Measurements from ENCODE around the gene PRR30.

PRR30 gene

GRCh38 chr2:27152796-27153464 is 13.7 kb upstream of the PRR30 start:
- no peak for DNase-seq

- DNase-seq, result no peak
Observed at GRCh38 chr2:27152102-27152795, 13.0 kb upstream of the PRR30 start.

GRCh38 chr2:27150639-27151230 is 11.5 kb upstream of the PRR30 start:
- no peak for DNase-seq

GRCh38 chr2:27149570-27150405 is 10.6 kb upstream of the PRR30 start:
- DNase-seq, result no peak

- no peak for DNase-seq
Observed at GRCh38 chr2:27148801-27149439, 9.7 kb upstream of the PRR30 start, which contains the start of gene TCF23. TCF23 (plus strand) TSS chr2:27149004; CDS start chr2:27149134, 130 bp downstream.

- no peak for DNase-seq
Observed at GRCh38 chr2:27147935-27148334, 8.7 kb upstream of the PRR30 start.

GRCh38 chr2:27145682-27146081 is 6.5 kb upstream of the PRR30 start:
- no peak for DNase-seq

- DNase-seq, result no peak
Observed at GRCh38 chr2:27143285-27143684, 4.1 kb upstream of the PRR30 start.

GRCh38 chr2:27138111-27138510 is 1.1 kb downstream of the PRR30 start:
- DNase-seq, result no peak

GRCh38 chr2:27137322-27137935 is 1.8 kb downstream of the PRR30 start:
- no peak for DNase-seq

GRCh38 chr2:27136751-27137150 is 2.5 kb downstream of the PRR30 start:
- DNase-seq, result no peak

GRCh38 chr2:27135478-27135955 is 3.7 kb downstream of the PRR30 start:
- no peak for DNase-seq

- DNase-seq, result no peak
Observed at GRCh38 chr2:27134781-27135477, 4.3 kb downstream of the PRR30 start.

- peak; percentile 79 to 89 for DNase-seq
Observed at GRCh38 chr2:27133905-27134780, 5.1 kb downstream of the PRR30 start, which contains the start of gene PREB. PREB (minus strand) TSS chr2:27134636; CDS start chr2:27134421, 215 bp downstream.

GRCh38 chr2:27133195-27133875 is 5.9 kb downstream of the PRR30 start:
- peak in 1 of 2 experiments; percentile 46 for DNase-seq

- DNase-seq, result no peak
Observed at GRCh38 chr2:27131429-27131828, 7.8 kb downstream of the PRR30 start.

- DNase-seq, result no peak
Observed at GRCh38 chr2:27130396-27130795, 8.8 kb downstream of the PRR30 start.

- DNase-seq, result no peak
Observed at GRCh38 chr2:27128668-27129571, 10.3 kb downstream of the PRR30 start.

All from Kasumi-1 (cell line).